ENCODE data around the gene PARK7.

Gene PARK7

GRCh38 chr1:8011016-8011415 lies 49.5 kb downstream of the PARK7 start:
- DNase-seq: no peak

- no peak for DNase-seq
Observed at GRCh38 chr1:8011923-8012858, 50.7 kb downstream of the PARK7 start.

DNA sequence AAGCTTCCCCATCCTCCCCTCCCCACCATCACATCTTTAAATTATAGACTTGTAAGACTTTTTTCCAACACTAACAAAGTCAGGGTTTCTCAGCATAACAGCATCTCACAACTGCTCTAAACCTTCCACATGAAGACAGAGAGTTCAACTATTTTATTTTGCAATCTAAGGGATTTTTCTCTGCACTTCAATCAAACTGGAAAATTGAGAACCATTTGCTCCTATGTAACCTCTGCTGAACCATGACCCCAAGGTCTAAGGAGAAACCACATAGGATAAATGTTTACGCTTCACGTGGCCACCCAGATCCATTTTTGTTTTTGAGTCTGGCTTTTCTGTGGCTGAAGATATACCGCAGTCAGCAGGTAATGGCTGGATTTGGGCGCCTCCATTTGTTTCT lies 51.4 kb downstream of the PARK7 start:
- DNase-seq: no peak

GRCh38 chr1:8013399-8013798 lies 51.9 kb downstream of the PARK7 start:
- no peak for DNase-seq

DNA sequence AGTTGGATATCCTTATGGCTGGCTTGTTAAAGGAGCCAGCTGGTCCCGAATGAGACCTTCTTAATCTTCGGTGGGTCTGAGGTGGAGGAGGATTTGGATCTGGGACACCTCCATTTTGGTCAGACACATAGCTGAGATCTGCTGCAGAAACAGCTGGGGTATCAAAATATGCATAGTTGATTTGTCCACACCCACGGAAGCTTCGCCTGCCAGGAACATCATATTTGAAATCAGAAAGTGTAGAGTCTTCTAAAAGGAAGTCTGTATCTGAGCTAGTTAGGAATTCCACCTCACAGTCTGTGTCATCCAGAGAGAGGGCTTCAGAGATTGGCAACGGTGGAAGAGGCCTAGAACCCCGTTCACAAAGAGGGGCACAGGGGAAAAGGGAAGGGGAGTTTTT lies 52.3 kb downstream of the PARK7 start:
- no peak for DNase-seq

- DNase-seq: no peak
Observed at GRCh38 chr1:8014381-8014988, 53.0 kb downstream of the PARK7 start.

GRCh38 chr1:8015036-8015808 lies 53.7 kb downstream of the PARK7 start:
- DNase-seq: peak; percentile 50

DNA sequence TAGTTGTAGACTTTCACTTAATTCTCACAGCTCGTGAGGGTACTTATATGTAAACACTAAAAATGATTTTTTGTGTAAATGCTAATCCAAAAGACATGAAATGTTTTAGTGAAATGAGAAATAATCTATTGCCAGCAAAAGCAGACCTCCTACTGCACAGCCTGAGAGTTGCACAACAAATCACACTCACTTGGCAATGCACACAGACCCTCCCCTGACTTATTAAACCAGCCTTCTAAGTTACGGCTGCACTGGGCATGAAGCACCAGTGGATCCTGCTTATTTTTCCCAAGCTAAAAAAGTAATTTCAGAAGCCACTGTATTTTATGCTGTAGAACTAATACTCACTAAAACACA lies 54.3 kb downstream of the PARK7 start:
- no peak for DNase-seq

DNA sequence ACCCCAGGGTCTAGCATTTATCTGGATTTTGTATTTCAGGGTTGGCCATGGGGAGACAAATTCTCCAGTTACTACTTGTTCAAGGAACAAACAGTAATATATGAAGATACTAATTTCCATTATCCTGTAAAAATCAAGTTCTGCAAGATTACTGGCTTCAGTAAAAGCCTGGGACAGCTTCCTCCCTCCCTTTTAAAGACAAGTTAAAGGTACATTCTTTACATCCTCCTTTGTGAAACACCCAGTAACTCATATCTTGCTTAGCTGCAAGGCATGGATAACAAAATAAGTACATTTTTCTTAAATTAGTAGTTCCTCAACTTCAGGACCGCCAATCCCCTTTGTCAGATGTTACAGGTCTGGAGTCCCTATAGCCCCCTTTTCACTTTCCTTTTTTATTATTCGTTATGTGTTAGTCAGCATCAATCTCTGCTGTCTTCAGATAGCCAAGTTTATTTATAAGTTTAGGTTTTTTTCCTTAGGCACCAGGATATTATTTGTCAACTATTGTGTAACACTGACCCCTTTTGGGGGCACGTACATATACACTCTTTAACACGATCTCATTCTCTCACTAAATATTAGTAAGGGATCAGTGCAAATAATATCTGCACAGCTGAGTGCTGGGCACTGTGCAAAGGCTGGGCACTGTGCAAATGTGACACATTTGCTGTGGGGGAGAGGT lies 54.8 kb downstream of the PARK7 start:
- no peak for DNase-seq

GRCh38 chr1:8016895-8017241 lies 55.4 kb downstream of the PARK7 start:
- DNase-seq: no peak

- no peak for DNase-seq
Observed at GRCh38 chr1:8017495-8018197, 56.1 kb downstream of the PARK7 start.

GRCh38 chr1:8018492-8019228 lies 57.1 kb downstream of the PARK7 start:
- DNase-seq: no peak

GRCh38 chr1:8019229-8019620 lies 57.7 kb downstream of the PARK7 start:
- DNase-seq: no peak

- DNase-seq: no peak
Observed at GRCh38 chr1:8020032-8020431, 58.5 kb downstream of the PARK7 start.

DNA sequence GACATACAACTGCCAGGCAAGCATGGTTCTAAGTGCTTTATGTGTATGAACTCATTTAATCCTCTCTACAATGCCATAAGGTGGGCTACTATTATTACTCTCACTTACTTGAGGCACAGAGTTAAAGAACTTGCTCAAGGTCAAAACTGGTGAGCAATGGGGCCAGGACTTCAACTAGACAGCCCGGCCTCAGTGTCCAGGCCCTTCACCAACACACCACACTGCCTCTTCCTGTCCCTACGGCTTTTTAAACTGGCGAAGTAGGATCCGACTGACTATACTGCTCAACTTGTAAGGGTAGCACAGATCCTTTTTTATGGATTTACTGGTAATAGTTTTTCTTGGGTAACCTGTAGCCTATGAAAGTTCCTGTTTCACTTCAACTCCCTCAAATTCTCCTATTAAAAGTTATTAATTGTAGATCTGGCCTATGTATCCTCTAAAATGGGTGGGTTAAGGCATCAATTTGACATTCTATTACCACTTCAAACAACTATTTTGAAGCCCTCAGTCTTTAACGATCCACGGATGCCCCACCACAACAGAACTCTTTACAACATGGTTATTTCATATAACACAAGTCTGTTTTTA lies 60.3 kb downstream of the PARK7 start:
- DNase-seq: no peak

DNA sequence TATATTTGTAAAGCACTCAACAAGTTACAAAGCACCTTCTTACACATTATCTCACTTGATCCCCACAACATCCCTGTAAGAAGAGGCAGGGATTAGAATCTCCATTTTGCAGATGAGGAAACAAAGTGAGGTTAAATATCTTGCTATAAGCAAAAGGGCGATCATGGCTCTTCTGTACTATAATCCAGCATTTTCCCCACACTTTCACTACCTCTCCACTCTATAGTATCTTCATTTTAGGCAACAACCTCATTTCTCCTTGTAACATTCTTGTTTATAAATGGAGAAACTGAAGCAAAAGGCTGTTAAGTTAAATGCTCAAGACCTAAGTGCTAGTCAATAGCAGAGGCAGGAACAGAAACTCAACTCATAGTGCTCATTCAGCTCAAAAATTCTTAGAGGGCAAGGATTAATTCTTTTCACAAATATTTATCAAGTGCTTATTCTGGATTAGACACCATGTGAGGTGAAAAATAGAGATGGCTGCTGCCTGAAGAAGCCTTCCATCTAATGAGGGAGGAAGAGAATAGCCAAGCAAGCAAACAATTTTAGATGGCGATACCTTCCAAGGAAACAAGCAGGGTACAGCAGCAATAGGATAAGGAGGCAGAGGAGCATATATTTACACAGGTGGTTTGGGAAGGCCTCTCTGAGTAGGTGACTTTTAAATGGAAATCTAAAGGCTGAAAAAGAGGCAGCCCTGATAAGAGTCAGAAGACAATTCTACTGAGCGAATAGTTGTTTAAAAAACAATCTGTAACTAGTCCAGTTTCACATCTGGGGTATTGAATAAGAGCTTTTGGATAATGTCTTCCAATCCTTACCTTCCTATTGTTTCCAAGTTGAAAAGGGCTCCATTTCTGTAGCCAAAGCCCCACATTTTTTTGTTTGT lies 61.1 kb downstream of the PARK7 start:
- no peak for DNase-seq

DNA sequence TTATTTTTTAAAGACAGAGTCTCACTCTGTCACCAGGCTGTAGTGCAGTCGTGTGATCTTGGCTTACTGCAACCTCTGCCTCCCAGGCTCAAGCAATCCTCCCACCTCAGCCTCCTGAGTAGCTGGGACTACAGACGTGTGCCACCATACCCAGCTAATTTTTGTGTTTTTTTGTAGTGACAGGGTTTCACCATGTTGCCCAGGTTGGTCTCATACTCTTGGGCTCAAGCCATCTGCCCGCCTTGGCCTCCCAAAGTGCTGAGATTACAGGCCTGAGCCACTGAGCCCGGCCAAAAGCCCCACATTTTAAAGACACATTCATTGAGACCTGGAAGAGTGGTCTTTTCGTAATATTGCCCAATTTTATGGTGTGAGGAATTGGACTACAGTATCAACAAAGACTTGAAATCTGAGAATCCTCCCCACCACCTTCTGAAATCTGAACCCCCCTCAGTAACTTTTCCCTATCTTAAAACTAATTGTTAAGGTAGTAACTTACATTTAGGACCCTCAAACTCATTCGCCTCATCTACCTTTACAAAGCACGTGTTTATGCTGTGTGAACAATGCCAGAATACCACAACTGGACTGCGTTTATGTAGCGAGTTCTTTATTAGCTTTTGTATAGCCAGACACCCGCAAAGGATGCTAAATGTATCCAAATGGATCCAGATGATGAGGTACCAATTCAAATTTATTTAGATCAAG lies 61.9 kb downstream of the PARK7 start:
- no peak for DNase-seq

- DNase-seq: no peak
Observed at GRCh38 chr1:8023995-8024313, 62.4 kb downstream of the PARK7 start.

DNA sequence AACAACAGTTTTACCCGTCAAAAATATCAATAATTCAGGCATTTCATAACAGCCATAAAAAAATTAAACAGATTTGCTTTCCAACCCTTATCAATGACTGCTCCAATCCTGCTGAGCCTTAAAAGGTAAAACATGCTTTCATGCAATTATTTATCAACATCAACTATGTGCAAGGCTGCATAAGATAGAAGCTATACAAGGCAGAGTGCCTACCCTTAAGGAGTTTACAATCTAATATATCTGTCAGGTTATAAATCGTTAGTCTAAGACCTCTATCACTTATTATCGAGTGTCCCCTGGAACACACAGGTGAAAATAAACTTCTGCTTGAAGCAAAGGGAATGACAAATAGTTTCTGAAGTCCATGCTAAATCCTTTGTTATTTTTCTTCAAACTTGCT lies 62.8 kb downstream of the PARK7 start:
- DNase-seq: no peak

Measured in stimulated activated CD4-positive, alpha-beta T cell treated with anti-CD3 and anti-CD28 coated beads, Interleukin-4, amount 100 ng/mL, for 24 hours (primary cell).